Measurements from ENCODE around the gene PRKN.

- TF ChIP-seq CTCF (IDR thresholded peaks at IDR 0.05) (peak in 4 of 5 experiments; percentile 10 to 29 (median 24)), POLR2AphosphoS5 (IDR thresholded peaks at IDR 0.05) (no peak), POLR2A (IDR thresholded peaks at IDR 0.05) (no peak)
These were observed 978.8 kb downstream of the PRKN start for GRCh38 chr6:161748535-161749416.
